ENCODE data around the gene HADHB.
"Not testable (repeated sequence)": the region's sequence is repeated elsewhere in the genome, so short reads cannot be mapped to it uniquely, and the experiment has no call there.

The HADHB gene

GRCh38 chr2:26245231-26245732, 543 bp downstream of the HADHB start:
- peak in 3 of 6 experiments; percentile 30 to 37 (median 31) for DNase-seq

GRCh38 chr2:26245810-26246209, 1.1 kb downstream of the HADHB start:
- no peak for DNase-seq

DNA sequence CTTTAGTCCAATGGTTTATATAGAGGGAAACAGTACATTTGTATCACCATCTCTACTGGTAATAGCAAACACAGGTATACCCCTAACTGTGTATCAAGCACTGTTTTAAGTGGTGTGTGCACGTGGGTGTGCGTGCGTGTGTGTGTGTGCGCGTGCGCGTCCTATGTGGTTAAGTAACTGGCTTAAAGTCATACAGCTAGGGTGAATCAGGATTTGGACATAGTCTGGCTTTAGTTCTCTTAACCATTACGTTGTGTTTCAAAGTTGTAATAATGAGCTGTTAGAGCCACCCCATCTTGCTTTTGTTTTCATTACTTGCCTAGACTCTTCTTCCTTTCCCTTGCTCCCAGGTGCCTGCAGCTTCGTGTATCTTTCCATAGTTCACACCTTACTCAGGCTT, 2.1 kb downstream of the HADHB start:
- DNase-seq, result peak in 2 of 6 experiments; percentile 3 to 5

DNA sequence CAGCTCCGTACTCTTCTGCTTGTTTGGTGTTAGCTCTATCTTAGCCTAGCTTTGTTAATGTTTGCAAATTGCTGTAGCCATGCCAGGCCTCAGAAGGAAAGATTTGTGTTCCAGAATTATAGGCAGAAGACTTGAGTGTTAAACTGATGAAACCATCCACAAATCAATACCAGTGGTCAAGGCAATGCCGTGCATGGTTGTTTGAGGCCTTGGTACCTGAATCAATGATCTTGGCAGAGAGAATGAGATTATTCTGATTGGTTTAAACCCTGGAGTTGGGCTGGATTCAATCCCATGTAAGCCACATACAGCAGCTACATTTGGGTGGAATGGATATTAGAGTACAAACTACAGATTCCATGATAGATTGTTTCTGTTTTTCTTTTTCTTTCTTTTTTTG, 4.9 kb downstream of the HADHB start:
- DNase-seq, result no peak

GRCh38 chr2:26251893-26252292, 7.2 kb downstream of the HADHB start:
- DNase-seq, result no peak

DNA sequence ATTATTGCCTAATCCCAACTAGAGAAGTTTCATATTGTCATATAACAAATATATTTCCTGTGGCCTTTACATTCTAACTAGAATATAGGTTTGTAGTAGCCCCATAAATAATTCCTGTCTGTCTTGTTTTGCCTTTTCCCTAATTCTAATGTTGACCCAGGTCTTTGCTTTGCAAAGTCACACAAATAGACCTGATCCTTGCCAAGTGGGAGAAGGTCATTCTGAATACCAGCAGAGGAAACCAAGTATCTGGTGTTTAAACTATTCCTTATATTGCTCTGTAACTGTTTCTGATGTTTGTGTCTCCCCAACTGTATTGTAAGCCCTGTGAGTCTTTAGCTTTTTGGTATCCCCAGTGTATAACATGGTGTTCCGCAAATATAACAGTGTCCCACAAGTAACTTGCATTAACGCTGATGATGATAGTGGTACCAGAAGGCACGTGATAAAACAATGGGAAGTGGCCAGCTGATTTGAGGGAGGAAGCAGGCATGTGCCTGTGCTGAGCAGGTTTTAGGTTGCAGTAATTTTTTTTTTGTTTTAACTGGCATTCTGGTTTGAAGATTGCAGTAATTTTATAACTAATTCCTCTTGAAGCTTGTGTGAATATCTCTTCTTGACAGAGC, 11.1 kb downstream of the HADHB start:
- DNase-seq, result no peak

- DNase-seq, result not testable (repeated sequence)
Observed at GRCh38 chr2:26258836-26259235, 14.1 kb downstream of the HADHB start.

GRCh38 chr2:26268213-26268612, 23.5 kb downstream of the HADHB start:
- DNase-seq, result no peak

DNA sequence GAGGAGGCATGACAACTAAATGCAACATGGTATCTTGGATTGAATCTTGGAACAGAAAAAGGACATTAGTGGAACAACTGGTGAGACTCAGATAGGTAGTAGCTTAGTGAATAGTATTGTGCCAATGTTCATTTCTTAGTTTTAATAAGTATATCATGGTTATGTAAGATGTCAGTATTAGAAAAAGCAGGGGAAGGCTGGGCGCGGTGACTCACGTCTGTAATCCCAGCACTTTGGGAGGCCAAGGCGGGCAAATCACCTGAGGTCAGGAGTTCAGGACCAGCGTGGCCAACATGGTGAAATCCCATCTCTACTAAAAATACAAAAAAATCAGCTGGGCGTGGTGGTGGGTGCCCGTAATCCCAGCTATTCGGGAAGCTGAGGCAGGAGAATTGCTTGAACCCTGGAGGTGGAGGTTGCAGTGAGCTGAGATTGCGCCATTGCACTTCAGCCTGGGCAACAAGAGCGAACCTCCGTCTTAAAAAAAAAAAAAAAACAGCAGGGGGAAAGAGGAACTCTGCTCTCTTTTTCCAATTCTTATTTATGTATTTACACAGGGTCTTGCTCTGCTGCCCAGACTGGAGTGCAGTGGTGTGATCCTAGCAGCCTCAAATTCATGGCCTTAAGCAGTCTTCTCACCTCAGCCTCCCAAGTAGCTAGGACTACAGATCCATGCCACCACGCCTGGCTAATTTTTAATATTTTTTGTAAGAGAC, 24.1 kb downstream of the HADHB start:
- not testable (repeated sequence) for DNase-seq

GRCh38 chr2:26269571-26270158, 24.9 kb downstream of the HADHB start:
- DNase-seq, result no peak

DNA sequence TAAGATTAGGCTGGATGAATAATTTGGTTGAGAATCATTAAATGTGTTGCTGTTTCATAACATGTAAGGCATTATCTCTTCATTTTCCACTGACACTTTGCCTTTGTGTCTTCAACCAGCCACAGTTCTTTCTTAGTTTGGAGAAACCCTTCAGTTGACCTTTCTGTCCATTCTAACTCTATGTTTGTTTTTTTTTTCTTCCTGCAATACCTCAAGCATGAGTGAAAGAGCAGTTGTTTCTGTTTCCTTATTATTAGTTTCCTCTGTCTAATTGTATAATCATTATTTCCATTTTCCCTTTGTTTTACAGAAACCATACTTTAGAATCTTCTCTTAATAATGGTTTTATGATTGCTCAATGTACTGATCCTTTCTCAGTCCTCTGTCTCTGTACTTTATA, 25.6 kb downstream of the HADHB start:
- no peak for DNase-seq

DNA sequence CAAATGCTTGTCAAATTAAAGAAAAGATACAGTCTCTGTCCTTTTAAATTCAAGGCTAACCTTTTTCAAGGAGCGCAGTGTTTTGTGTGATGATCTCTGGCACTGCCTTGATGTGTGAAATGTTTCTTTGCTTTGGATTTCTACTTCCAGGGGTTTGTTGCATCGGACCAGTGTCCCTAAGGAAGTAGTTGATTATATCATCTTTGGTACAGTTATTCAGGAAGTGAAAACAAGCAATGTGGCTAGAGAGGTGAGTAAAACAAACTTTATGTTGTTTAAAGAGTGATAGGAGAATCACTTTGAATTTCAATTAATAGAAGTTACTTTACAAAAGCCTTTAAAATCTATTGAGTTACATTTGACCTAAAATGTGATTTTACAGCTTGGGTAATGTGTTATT, 28.8 kb downstream of the HADHB start:
- no peak for DNase-seq

DNA sequence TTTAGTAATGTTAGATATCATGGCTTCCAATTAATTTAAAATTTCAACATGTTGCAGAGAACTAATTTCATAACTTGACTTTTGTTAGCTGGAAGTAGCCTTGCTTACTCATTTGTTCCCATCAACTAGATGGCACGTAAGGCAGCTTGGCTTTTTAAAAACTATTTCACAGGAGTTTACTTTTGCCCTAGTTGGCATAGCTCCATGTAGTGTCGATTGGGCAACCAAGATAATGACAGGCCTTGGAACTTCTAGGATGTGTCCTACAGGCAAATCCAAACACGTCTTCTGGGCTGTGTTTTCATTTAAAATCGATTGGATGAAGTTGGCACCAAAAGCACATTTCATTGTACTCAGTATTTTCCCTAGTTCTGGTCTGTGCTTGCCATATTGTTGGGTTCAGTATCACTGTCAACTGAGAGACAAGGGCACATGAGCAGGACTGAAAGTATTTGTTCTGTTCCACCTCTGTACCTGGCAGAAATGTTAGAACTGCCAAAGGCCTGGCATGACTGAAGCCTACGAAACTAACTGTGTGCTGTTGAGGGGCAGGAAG, 29.4 kb downstream of the HADHB start:
- DNase-seq, result no peak

GRCh38 chr2:26276484-26277227, 31.9 kb downstream of the HADHB start:
- DNase-seq, result no peak

DNA sequence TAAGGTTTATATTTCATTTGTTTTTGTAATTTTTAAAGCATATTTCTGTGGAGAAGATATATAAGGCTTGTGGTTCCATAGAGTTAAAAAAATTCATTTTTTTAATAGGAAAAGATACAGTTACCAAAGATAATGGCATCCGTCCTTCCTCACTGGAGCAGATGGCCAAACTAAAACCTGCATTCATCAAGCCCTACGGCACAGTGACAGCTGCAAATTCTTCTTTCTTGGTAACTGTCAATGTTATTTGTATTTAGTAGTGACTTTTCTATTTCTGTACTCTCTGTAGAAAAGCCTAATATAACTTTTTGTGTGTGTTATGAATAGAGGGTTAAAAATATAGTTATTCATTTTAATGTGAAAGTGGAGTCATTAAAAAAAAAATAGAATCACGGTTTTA, 35.1 kb downstream of the HADHB start:
- no peak for DNase-seq

DNA sequence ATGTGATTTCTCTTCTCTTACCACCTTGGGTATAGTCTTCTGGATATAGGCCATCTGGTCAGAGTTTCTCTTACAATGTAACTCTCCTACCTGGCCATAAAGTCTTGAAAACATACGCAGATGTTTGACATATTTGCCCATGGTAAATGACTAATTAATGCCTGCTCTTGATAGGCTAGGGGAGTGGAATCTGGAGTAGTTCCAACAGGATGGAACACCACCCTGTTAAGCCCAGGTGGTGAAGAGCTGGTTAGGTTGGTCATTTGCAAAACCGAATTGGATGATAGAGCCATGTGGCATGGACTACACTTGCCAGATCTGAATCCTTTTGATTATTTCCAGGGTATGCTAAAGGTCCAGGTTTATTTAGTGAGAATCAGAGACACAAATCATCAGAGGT, 36.5 kb downstream of the HADHB start:
- DNase-seq, result no peak

GRCh38 chr2:26283606-26284005, 38.9 kb downstream of the HADHB start:
- DNase-seq, result no peak

GRCh38 chr2:26284132-26284531, 39.4 kb downstream of the HADHB start:
- no peak for DNase-seq

GRCh38 chr2:26285931-26286330, 41.2 kb downstream of the HADHB start:
- no peak for DNase-seq

GRCh38 chr2:26290001-26290400, 45.3 kb downstream of the HADHB start:
- no peak for DNase-seq

GRCh38 chr2:26292646-26293045, 47.9 kb downstream of the HADHB start:
- DNase-seq, result no peak

GRCh38 chr2:26295511-26295910, 50.8 kb downstream of the HADHB start:
- DNase-seq, result no peak

- DNase-seq, result no peak
Observed at GRCh38 chr2:26297061-26297460, 52.3 kb downstream of the HADHB start.
